CD8-positive, alpha-beta memory T cell (primary cell): ENCODE measurements around the gene MICALL1. TPM values are rescaled to one million over a fixed set of nuclear protein-coding genes. Genes with fewer than 3 reads are reported as not detected.

Experiments
- CTCF ChIA-PET: fragments of 350-600 bp; sonication (Branson Sonifier 250); formaldehyde crosslinking; loops from one replicate; lab custom pipeline; 2021; ENCODE audit warnings: antibody characterized with exemption; lab: Charles Lee
- POLR2A ChIA-PET: fragments of 350-600 bp; sonication (Branson Sonifier 250); formaldehyde crosslinking; loops from one replicate; lab custom pipeline; 2021; ENCODE audit warnings: antibody characterized with exemption; lab: Charles Lee
- DNase-seq, 5 donors: peaks; one replicate each; pipeline versions ENCODE4 v3.0.0 to v3.0.0-alpha.2; 2020 to 2022; ENCODE audit warnings: mixed read lengths in 1 of 5
- H3K27ac ChIP-seq: one replicate; pipeline ENCODE4 v1.7.0; 2013; ENCODE audit warnings: low read depth, mild to moderate bottlenecking, low read length, moderate library complexity
- H3K27me3 ChIP-seq: 2 replicates; pipeline ENCODE4 v1.7.0; 2013; ENCODE audit warnings: low read length, mild to moderate bottlenecking; ENCODE audit not compliant: insufficient read depth, poor library complexity, severe bottlenecking
- H3K36me3 ChIP-seq: 2 replicates; pipeline ENCODE4 v1.7.0; 2013; ENCODE audit warnings: mild to moderate bottlenecking, low read length, moderate library complexity; ENCODE audit not compliant: insufficient read depth
- H3K4me1 ChIP-seq: 2 replicates; pipeline ENCODE4 v1.7.0; 2013; ENCODE audit warnings: mild to moderate bottlenecking, low read length, moderate library complexity; ENCODE audit not compliant: insufficient read depth
- H3K4me3 ChIP-seq: 2 replicates; pipeline ENCODE4 v1.7.0; 2013; ENCODE audit warnings: mild to moderate bottlenecking, low read length
- H3K9me3 ChIP-seq: 2 replicates; pipeline ENCODE4 v1.7.0; 2013; ENCODE audit warnings: mild to moderate bottlenecking, low read length
- H3K27ac Mint-ChIP-seq, 8 donors: one replicate each; pipeline ENCODE4 v1.8.0; 2020 to 2021; ENCODE audit warnings: mixed read lengths in 8 of 8, mild to moderate bottlenecking in 6 of 8, inconsistent platforms in 3 of 8, moderate library complexity in 3 of 8
- H3K27me3 Mint-ChIP-seq, 2 donors: one replicate each; pipeline ENCODE4 v1.8.0; 2020 to 2021; ENCODE audit warnings: mixed read lengths in 2 of 2, mild to moderate bottlenecking in 1 of 2, moderate library complexity in 1 of 2
- H3K36me3 Mint-ChIP-seq, 3 donors: one replicate each; pipeline ENCODE4 v1.8.0; 2020 to 2021; ENCODE audit warnings: mixed read lengths in 3 of 3, inconsistent platforms in 1 of 3, mild to moderate bottlenecking in 1 of 3
- H3K4me1 Mint-ChIP-seq, 3 donors: one replicate each; pipeline ENCODE4 v1.8.0; 2020 to 2021; ENCODE audit warnings: mixed read lengths in 3 of 3, inconsistent platforms in 1 of 3, mild to moderate bottlenecking in 1 of 3
- H3K4me3 Mint-ChIP-seq, 7 donors: one replicate each; pipeline ENCODE4 v1.8.0; 2020 to 2021; ENCODE audit warnings: mixed read lengths in 7 of 7, mild to moderate bottlenecking in 6 of 7, moderate library complexity in 4 of 7, inconsistent platforms in 2 of 7
- H3K9me3 Mint-ChIP-seq, 5 donors: one replicate each; pipeline ENCODE4 v1.8.0; 2020 to 2022; ENCODE audit warnings: mixed read lengths in 5 of 5, mild to moderate bottlenecking in 3 of 5, moderate library complexity in 2 of 5, inconsistent platforms in 1 of 5
- polyA plus RNA-seq: library from polyadenylated mRNA; unstranded; fragments of 300-500 nt; fragmentation: Illumina TruSeq; gene quantifications from one replicate; pipeline ENCODE4 v1.2.3, GENCODE V29; 2021
- total RNA-seq, 2 experiments: library from RNA; stranded (reverse); gene quantifications; one replicate each; pipeline ENCODE4 v1.2.3, GENCODE V29; 2021

MICALL1 gene
- total and polyA plus RNA-seq, 3 experiments from 2014 or later = 7.2 to 25.8 (median 25.4) TPM

- peaks cover 19% of the 10 kb centered on the region for H3K4me1 ChIP-seq
- ChIA-PET POLR2A (interaction anchor here (1.4 kb wide), 1 partner anchor 13 kb away, joined by 3 read pairs; no protein-coding TSS in a partner anchor), CTCF (interaction anchor here (0.7 kb wide), 1 partner anchor 18 kb away, joined by 3 read pairs; no protein-coding TSS in a partner anchor)
- H3K4me1 Mint-ChIP-seq = peaks cover 27 to 52% (median 30%) of the 10 kb centered on the region in 3 donors
- H3K36me3 Mint-ChIP-seq = peaks cover 0 to 21% (median 0%) of the 10 kb centered on the region in 3 donors
- H3K27me3 ChIP-seq = no peaks in the 10 kb centered on the region
- no peak overlapping the region for H3K4me3 ChIP-seq
- no peaks in the 10 kb centered on the region for H3K27me3 Mint-ChIP-seq
- no peak for DNase-seq
- no peaks in the 10 kb centered on the region for H3K9me3 Mint-ChIP-seq
- H3K27ac ChIP-seq = no peak overlapping the region
- H3K9me3 ChIP-seq = no peaks in the 10 kb centered on the region
- H3K4me3 Mint-ChIP-seq = peak overlapping the region in 2 of 7 donors; percentile 12 to 18
- H3K27ac Mint-ChIP-seq = peak overlapping the region in 3 of 8 donors; percentile 1 to 66 (median 25)
- H3K36me3 ChIP-seq = no peaks in the 10 kb centered on the region
Observed at GRCh38 chr22:37909766-37910165, 3.7 kb downstream of the MICALL1 start.

DNA sequence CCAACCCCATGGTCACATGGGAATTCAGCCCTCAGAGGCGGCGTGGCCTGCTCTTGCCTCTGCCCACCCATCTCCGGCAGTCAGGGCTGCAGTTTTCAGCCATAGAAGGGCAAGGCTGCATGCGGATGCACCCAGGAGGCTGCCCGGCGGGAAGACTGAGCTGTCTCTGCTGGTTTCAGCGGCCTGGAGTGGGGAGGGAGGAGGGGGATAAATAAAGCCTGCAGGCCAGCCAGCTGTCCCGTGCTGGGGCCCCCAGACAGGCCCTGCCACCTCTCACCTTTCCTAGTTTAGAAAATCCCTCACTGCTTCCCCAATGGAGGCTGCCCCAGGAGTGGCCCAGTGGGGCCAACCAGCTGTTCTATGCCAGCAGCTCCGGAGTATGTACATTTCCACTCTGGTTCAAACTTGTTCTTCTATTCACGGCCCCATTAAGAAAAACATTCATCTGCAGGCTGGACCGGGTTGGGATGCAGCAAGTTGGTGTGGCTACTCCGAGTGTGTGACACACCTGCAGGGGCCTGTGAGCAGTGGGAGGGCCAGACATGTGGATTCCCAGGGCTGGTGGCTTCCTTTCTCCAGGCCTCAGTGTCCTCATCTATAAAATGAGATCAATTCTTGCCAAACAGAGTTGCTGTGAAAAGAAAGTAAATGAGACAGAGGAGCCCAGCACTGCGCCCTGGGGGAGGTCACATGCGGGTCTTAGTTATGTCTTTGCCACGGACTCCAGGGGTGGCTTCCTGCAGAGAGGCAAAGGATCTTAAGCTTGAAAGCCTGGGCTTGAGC, 5.0 kb downstream of the MICALL1 start:
- H3K27me3 ChIP-seq = no peaks in the 10 kb centered on the region
- Mint-ChIP-seq H3K36me3 (peaks cover 0 to 24% (median 0%) of the 10 kb centered on the region in 3 donors), H3K9me3 (no peaks in the 10 kb centered on the region), H3K27me3 (no peaks in the 10 kb centered on the region), H3K27ac (peak overlapping the region in 4 of 8 donors; percentile 32 to 81 (median 61)), H3K4me1 (peaks cover 19 to 44% (median 25%) of the 10 kb centered on the region in 3 donors), H3K4me3 (no peak overlapping the region)
- CTCF ChIA-PET = interaction anchor here (1.2 to 1.6 kb wide), 2 partner anchors 23 to 48 kb away, joined by 3 to 4 read pairs; no protein-coding TSS in a partner anchor
- H3K4me3 ChIP-seq = no peak overlapping the region
- POLR2A ChIA-PET = interaction anchor here (1.4 kb wide), 1 partner anchor 14 kb away, joined by 3 read pairs; no protein-coding TSS in a partner anchor
- H3K36me3 ChIP-seq = no peaks in the 10 kb centered on the region
- no peak for DNase-seq
- no peaks in the 10 kb centered on the region for H3K9me3 ChIP-seq
- peaks cover 19% of the 10 kb centered on the region for H3K4me1 ChIP-seq
- no peak overlapping the region for H3K27ac ChIP-seq

DNA sequence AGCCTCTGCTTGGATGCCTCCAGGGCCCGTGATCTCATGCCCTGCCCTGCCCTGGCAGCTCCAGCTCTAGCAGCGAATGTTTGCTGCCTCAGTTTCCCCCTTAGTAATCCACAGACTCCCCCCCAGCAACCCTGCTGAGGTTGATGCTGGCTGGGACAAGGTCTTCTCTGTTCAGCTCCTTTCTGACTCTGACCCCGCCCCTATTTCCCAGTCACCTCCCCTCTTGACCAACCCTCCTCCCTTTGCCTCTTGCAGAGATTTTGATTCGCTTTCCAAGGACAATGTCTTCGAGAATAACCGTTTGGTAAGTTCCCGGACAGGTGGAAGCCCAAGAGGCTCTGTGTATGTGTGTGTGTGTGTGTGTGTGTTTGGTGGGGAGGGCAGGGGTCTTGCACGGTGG, 5.6 kb downstream of the MICALL1 start:
- Histone ChIP-seq H3K4me1 (peaks cover 19% of the 10 kb centered on the region), H3K36me3 (no peaks in the 10 kb centered on the region), H3K4me3 (no peak overlapping the region), H3K27me3 (no peaks in the 10 kb centered on the region), H3K9me3 (no peaks in the 10 kb centered on the region), H3K27ac (no peak overlapping the region)
- ChIA-PET CTCF (interaction anchor here (1.2 to 1.6 kb wide), 2 partner anchors 22 to 49 kb away, joined by 3 to 4 read pairs; no protein-coding TSS in a partner anchor), POLR2A (no interaction called here)
- Mint-ChIP-seq H3K27ac (peak overlapping the region in 5 of 8 donors; percentile 32 to 86 (median 72)), H3K4me1 (peaks cover 19 to 43% (median 25%) of the 10 kb centered on the region in 3 donors), H3K36me3 (peaks cover 0 to 30% (median 0%) of the 10 kb centered on the region in 3 donors), H3K4me3 (no peak overlapping the region), H3K9me3 (no peaks in the 10 kb centered on the region), H3K27me3 (no peaks in the 10 kb centered on the region)
- DNase-seq = no peak

DNA sequence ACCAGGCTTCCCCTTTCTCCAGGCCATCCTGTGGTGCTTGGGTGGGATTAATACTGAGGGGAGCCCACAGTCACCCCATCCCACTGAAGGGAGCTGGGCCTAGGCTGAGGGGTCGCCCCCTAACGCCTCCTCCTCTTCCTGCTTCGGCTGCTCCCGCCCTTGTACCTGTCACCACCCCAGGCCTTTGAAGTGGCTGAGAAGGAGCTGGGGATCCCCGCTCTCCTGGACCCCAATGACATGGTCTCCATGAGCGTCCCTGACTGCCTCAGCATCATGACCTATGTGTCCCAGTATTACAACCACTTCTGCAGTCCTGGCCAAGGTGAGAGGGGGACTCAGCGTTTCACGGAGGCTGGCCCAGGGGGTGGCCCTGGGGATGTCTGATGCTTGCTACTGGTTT, 6.1 kb downstream of the MICALL1 start:
- Mint-ChIP-seq H3K4me1 (peaks cover 15 to 38% (median 22%) of the 10 kb centered on the region in 3 donors), H3K9me3 (no peaks in the 10 kb centered on the region), H3K36me3 (peaks cover 0 to 31% (median 0%) of the 10 kb centered on the region in 3 donors), H3K27me3 (no peaks in the 10 kb centered on the region), H3K27ac (peak overlapping the region in 3 of 8 donors; percentile 47 to 89 (median 81)), H3K4me3 (no peak overlapping the region)
- Histone ChIP-seq H3K4me3 (no peak overlapping the region), H3K4me1 (peaks cover 14% of the 10 kb centered on the region), H3K36me3 (no peaks in the 10 kb centered on the region), H3K27ac (no peak overlapping the region), H3K27me3 (no peaks in the 10 kb centered on the region), H3K9me3 (no peaks in the 10 kb centered on the region)
- DNase-seq = no peak
- CTCF ChIA-PET = interaction anchor here (1.2 kb wide), 1 partner anchor 49 kb away, joined by 3 read pairs; no protein-coding TSS in a partner anchor
- POLR2A ChIA-PET = no interaction called here

DNA sequence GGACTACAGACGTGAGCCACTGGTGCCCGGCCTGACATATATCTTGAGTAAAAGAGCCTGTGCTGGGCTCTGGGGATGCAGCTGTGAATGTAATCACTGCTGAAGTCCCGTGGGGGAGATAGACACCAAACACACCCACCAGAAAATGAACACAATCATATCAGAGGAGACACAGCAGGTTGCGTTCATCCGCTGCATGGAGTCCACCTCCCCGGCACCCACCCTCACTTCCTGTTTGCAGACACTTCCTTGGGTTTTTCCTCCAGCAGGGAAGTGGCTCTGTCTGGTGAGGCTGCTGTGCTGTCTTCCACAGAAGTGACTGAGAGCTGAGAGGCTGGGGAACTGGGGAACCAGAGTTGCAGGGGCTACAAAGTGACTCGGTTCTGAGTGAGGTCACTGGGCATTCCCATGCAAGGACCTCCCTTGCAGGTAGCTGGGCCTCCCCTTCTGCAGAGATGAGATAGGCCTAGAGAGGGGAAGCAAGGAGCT, 7.2 kb downstream of the MICALL1 start:
- POLR2A ChIA-PET = no interaction called here
- H3K4me1 ChIP-seq = peaks cover 6% of the 10 kb centered on the region
- H3K9me3 ChIP-seq = no peaks in the 10 kb centered on the region
- no peak overlapping the region for H3K4me3 ChIP-seq
- H3K27me3 ChIP-seq = no peaks in the 10 kb centered on the region
- CTCF ChIA-PET = no interaction called here
- peaks cover 5 to 29% (median 14%) of the 10 kb centered on the region in 3 donors for H3K4me1 Mint-ChIP-seq
- H3K27me3 Mint-ChIP-seq = no peaks in the 10 kb centered on the region
- no peaks in the 10 kb centered on the region for H3K9me3 Mint-ChIP-seq
- peaks cover 0 to 42% (median 0%) of the 10 kb centered on the region in 3 donors for H3K36me3 Mint-ChIP-seq
- H3K27ac Mint-ChIP-seq = peak overlapping the region in 2 of 8 donors; percentile 43 to 46
- H3K27ac ChIP-seq = no peak overlapping the region
- H3K4me3 Mint-ChIP-seq = no peak overlapping the region
- no peak for DNase-seq
- H3K36me3 ChIP-seq = peaks cover 7% of the 10 kb centered on the region

DNA sequence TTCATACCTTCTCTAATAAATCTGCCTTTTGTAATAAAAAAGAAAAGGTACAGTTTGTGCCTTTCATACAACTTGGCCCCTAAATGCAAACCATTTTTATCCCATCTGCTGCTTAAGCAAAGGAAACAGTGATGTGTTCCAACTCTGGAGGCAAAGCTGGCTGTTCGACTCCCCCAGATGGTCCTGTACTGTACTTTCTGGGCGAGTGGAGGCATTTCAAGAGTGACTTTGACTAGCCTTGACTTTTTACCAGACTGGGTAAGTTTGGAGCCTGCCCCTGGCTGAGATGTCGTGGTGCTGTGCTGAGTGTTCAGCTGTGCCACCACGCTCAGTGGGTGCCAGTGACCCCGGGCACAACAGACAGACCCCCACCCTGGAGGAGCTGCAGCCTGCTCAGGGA, 10.2 kb downstream of the MICALL1 start:
- H3K4me3 ChIP-seq = no peak overlapping the region
- CTCF ChIA-PET = interaction anchor here (0.9 to 1.2 kb wide), 2 partner anchors 38 to 98 kb away, joined by 3 read pairs; no protein-coding TSS in a partner anchor
- Mint-ChIP-seq H3K4me1 (peaks cover 0 to 14% (median 8%) of the 10 kb centered on the region in 3 donors), H3K27me3 (no peaks in the 10 kb centered on the region), H3K27ac (peak overlapping the region in 1 of 8 donors; percentile 82), H3K4me3 (no peak overlapping the region), H3K36me3 (peaks cover 0 to 51% (median 0%) of the 10 kb centered on the region in 3 donors), H3K9me3 (no peaks in the 10 kb centered on the region)
- POLR2A ChIA-PET = interaction anchor here (0.5 kb wide), 1 partner anchor 19 kb away, joined by 5 read pairs; no protein-coding TSS in a partner anchor
- H3K4me1 ChIP-seq = peaks cover 3% of the 10 kb centered on the region
- no peak for DNase-seq
- H3K27ac ChIP-seq = no peak overlapping the region
- H3K36me3 ChIP-seq = peaks cover 8% of the 10 kb centered on the region
- H3K27me3 ChIP-seq = no peaks in the 10 kb centered on the region
- no peaks in the 10 kb centered on the region for H3K9me3 ChIP-seq

DNA sequence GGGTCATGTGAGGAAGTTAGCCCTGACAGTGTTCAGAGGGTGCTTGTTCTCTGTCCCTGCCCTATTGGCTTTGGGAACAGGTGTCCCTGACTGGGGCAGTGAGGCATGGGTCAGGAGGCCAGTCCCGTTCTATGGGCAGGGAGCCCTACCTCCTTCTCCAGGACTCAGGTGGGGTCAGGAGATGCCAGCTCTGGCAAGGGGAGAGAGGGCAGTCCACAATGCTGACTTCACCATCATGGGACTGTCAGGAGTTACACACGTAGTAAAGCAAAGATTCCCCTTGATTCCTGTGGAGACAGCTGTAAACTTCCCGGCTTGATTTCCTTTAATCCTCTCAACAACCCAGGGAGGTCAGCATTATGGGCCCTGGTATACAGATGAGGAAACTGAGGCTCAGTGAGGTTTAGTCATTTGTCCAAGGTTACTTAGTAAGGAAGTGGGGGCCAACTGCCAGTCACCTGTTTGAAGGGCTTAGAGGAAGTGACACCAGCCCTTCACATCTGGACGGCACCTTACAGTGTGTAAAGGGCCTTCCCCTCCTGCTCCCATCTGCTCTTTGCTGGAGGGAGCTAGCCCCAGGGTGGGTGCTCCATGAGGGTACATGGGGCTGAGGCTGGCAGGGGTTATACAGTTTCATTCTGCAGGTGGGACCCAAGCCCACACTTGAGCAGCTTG, 11.9 kb downstream of the MICALL1 start:
- Mint-ChIP-seq H3K4me1 (peaks cover 0 to 5% (median 4%) of the 10 kb centered on the region in 3 donors), H3K4me3 (no peak overlapping the region), H3K27me3 (no peaks in the 10 kb centered on the region), H3K9me3 (no peaks in the 10 kb centered on the region), H3K36me3 (peaks cover 0 to 49% (median 1%) of the 10 kb centered on the region in 3 donors), H3K27ac (peak overlapping the region in 1 of 8 donors; percentile 11)
- ChIA-PET POLR2A (no interaction called here), CTCF (no interaction called here)
- DNase-seq = no peak
- H3K27me3 ChIP-seq = no peaks in the 10 kb centered on the region
- H3K4me3 ChIP-seq = no peak overlapping the region
- H3K4me1 ChIP-seq = no peaks in the 10 kb centered on the region
- H3K36me3 ChIP-seq = peaks cover 8% of the 10 kb centered on the region
- H3K9me3 ChIP-seq = no peaks in the 10 kb centered on the region
- no peak overlapping the region for H3K27ac ChIP-seq
